Activated T-cell treated with anti-CD3 and anti-CD28 coated beads, Interleukin-2, amount 50 U/mL, for 24 hours (primary cell): ENCODE results near the gene FRMPD1.

ENCODE experiments used
- DNase-seq: peaks from one replicate; pipeline ENCODE4 v3.0.0-alpha.2; 2020
- H3K27ac Mint-ChIP-seq: 2 replicates; pipeline ENCODE4 v1.8.0; 2020; ENCODE audit warnings: mild to moderate bottlenecking, mixed read lengths
- H3K27me3 Mint-ChIP-seq: 2 replicates; pipeline ENCODE4 v1.8.0; 2020; ENCODE audit warnings: mixed read lengths
- H3K36me3 Mint-ChIP-seq: 2 replicates; pipeline ENCODE4 v1.8.0; 2020; ENCODE audit warnings: low read depth, mixed read lengths
- H3K4me1 Mint-ChIP-seq: 2 replicates; pipeline ENCODE4 v1.8.0; 2020; ENCODE audit warnings: low read depth, mixed read lengths
- H3K4me3 Mint-ChIP-seq: 2 replicates; pipeline ENCODE4 v1.8.0; 2020; ENCODE audit warnings: mild to moderate bottlenecking, moderate library complexity, mixed read lengths
- H3K9me3 Mint-ChIP-seq: 2 replicates; pipeline ENCODE4 v1.8.0; 2020; ENCODE audit warnings: mixed read lengths

The FRMPD1 gene

GRCh38 chr9:37719526-37719925 is 68.8 kb downstream of the FRMPD1 start:
- Mint-ChIP-seq H3K27ac (no peak overlapping the region), H3K4me1 (no peaks in the 10 kb centered on the region), H3K27me3 (peaks cover 22% of the 10 kb centered on the region), H3K4me3 (no peak overlapping the region), H3K36me3 (no peaks in the 10 kb centered on the region), H3K9me3 (no peaks in the 10 kb centered on the region)
- no peak for DNase-seq

GRCh38 chr9:37727013-37727412 is 76.3 kb downstream of the FRMPD1 start:
- Mint-ChIP-seq H3K4me1 (no peaks in the 10 kb centered on the region), H3K27ac (no peak overlapping the region), H3K27me3 (peaks cover 9% of the 10 kb centered on the region), H3K36me3 (no peaks in the 10 kb centered on the region), H3K4me3 (no peak overlapping the region), H3K9me3 (no peaks in the 10 kb centered on the region)
- DNase-seq = no peak

DNA sequence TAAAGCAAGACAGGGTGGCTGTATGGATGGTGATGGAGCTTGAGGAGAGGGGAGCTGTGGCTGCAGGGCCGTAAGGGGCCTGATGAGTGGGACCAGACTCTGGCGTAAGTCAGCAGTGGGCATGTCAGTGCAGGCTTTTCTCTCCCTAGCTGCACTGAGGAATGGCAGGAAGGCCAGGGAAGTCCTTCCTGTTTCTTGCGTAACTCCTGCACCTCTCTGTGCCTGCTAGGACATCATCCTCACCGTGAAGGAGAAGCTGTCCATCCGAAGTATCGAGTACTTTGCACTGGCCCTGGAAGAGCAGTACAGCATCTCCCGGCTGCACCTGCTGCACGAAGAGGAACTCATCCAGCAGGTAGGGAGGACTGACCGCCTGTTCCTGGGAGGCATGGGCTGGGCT is 78.7 kb downstream of the FRMPD1 start:
- Mint-ChIP-seq H3K36me3 (no peaks in the 10 kb centered on the region), H3K27me3 (peaks cover 9% of the 10 kb centered on the region), H3K27ac (no peak overlapping the region), H3K4me3 (no peak overlapping the region), H3K9me3 (no peaks in the 10 kb centered on the region), H3K4me1 (no peaks in the 10 kb centered on the region)
- DNase-seq = no peak

- Mint-ChIP-seq H3K27ac (no peak overlapping the region), H3K27me3 (peaks cover 9% of the 10 kb centered on the region), H3K4me3 (no peak overlapping the region), H3K4me1 (no peaks in the 10 kb centered on the region), H3K36me3 (no peaks in the 10 kb centered on the region), H3K9me3 (no peaks in the 10 kb centered on the region)
- DNase-seq = no peak
Measured at GRCh38 chr9:37730256-37730655, 79.5 kb downstream of the FRMPD1 start.

DNA sequence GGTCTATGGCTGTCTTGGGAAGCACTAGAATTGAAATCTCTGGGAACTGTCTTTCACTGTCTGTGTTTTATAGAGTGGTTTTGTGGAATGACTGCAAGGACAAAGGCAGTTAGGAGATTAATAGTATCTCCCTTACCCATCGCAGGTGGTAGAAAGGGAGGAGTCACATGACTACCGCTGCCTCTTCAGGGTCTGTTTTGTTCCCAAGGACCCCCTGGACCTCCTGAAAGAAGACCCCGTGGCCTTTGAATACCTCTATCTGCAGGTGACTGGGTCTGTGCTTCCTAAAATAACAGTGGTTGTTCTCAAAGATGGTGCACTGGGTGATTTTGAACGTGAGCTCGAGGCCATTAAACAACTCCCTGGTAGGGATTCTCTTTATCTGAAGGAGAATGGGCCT is 80.1 kb downstream of the FRMPD1 start:
- Mint-ChIP-seq H3K27me3 (peaks cover 9% of the 10 kb centered on the region), H3K9me3 (no peaks in the 10 kb centered on the region), H3K4me1 (no peaks in the 10 kb centered on the region), H3K27ac (no peak overlapping the region), H3K4me3 (no peak overlapping the region), H3K36me3 (no peaks in the 10 kb centered on the region)
- no peak for DNase-seq

DNA sequence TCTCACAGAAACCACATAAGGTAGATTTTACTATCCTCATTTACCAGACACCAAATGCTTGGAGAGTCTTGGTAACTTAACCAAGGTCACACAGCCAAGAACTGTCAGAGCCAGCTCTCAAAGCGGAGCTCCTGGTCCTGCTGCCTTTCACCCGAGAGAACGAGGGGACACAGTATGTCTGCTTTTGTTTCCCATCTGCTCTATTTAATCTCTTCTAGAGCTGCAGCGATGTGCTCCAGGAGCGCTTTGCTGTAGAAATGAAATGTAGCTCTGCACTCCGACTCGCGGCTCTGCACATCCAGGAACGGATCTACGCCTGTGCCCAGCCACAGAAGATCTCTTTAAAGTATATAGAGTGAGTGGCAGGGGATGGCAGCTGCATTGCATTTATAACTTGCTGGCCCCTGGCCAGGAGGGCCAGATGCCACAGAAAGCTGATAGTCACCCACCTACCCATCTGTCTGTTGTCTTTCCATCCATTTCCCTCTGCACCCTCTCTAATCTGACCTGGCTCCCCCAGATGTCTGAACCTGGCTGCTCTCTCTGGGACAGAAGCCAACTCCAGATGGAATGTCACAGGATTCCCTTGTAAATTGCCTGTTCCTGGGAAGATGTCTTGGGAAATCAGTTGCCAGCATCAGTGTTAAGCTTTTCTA is 81.5 kb downstream of the FRMPD1 start:
- Mint-ChIP-seq H3K4me3 (no peak overlapping the region), H3K9me3 (no peaks in the 10 kb centered on the region), H3K27ac (no peak overlapping the region), H3K4me1 (no peaks in the 10 kb centered on the region), H3K27me3 (peaks cover 9% of the 10 kb centered on the region), H3K36me3 (no peaks in the 10 kb centered on the region)
- no peak for DNase-seq

DNA sequence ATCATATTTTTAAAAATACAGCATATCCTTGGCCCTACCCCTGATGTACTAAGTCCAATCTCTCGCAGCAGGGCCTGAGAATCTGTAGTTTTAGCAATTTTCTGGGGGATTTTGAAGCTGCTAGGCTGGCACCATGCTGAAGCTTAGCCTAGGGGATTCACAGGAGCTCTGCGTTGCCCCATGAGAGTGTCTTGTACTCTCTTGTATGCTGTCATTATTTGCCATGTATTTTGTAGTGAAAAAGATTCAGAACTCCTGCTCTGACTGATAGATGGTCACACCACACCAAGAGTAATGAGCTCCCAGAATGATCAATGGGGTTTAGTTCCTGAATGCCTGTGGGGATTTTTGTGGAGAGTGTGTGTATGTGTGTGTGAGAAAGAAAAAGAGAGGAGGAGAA is 82.2 kb downstream of the FRMPD1 start:
- DNase-seq = no peak
- H3K4me1 Mint-ChIP-seq = no peaks in the 10 kb centered on the region
- no peak overlapping the region for H3K4me3 Mint-ChIP-seq
- no peaks in the 10 kb centered on the region for H3K36me3 Mint-ChIP-seq
- no peak overlapping the region for H3K27ac Mint-ChIP-seq
- H3K9me3 Mint-ChIP-seq = no peaks in the 10 kb centered on the region
- peaks cover 3% of the 10 kb centered on the region for H3K27me3 Mint-ChIP-seq

DNA sequence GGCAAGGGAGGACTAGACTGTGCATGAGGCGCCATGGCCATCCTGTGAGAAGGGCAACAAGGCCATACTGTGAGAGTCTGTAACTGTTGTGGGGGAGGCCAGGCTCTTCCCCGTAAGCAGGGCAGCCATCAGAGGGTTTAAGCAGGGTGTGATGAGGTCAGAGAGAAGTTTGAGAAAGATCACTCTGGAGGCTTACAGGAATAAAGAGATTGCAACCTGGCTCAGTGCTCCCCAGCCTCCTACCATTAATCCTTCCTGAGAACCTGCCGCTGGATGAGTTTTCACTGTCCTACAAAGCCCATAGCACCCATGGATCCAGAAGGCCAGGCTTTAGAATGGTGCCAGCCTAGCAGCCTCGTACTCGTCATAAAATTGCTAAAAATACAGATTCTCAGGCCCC is 88.5 kb downstream of the FRMPD1 start:
- Mint-ChIP-seq H3K36me3 (no peaks in the 10 kb centered on the region), H3K9me3 (no peaks in the 10 kb centered on the region), H3K4me1 (no peaks in the 10 kb centered on the region), H3K27me3 (no peaks in the 10 kb centered on the region), H3K4me3 (no peak overlapping the region), H3K27ac (no peak overlapping the region)
- no peak for DNase-seq

DNA sequence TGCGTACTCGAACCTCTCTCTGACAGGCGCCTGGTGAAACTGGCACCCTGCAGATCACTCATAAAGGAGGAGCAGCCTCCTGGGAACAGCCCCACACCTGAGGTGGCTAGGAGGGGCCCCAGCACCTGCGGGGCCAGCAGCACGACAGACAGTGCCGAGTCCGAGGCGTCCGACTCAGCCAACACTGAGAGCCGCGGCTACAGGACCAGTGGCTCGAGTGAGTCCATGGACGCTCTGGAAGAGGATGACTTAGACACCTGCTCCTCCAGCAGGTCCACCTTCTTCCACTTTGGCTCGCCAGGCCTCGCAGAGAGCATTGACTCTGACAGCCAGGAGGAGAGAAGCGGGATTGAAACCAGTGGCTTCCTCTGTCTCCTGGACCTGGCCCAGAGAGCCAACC is 89.4 kb downstream of the FRMPD1 start:
- no peak overlapping the region for H3K27ac Mint-ChIP-seq
- no peaks in the 10 kb centered on the region for H3K4me1 Mint-ChIP-seq
- H3K4me3 Mint-ChIP-seq = no peak overlapping the region
- H3K27me3 Mint-ChIP-seq = no peaks in the 10 kb centered on the region
- DNase-seq = no peak
- no peaks in the 10 kb centered on the region for H3K36me3 Mint-ChIP-seq
- H3K9me3 Mint-ChIP-seq = no peaks in the 10 kb centered on the region

DNA sequence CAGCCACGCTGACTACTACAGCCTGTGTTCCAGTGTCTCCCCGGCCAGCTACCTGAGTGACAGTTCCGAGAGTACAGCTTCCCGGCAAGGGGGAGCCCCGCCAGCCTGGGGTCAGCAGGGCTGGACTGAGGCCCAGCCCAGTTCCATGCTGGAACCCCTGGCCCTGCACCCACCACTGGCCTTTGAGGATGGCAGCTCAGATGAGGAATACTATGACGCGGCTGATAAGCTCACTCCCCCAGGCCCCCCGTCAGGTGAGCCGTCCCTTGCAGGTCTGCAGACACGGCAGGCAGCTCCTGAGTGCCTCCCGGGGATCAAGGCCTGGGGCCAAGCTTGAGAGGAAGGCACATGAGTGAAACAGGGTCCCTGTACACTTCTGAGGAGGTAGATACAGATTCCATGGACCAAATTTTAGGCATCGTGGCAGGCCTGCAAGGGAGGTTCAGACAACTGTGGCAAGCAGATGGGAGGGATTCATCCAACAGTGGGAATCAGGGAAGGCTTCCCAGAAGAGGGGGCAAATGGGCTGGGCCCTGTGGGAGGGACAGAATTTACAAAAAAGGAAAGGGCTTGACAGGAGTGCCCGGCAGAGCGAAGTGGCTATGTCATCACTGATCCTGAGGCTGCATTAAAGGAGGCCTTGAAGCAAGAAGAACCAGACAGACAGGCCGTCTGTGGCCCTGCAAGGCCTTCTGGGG is 90.0 kb downstream of the FRMPD1 start:
- H3K4me1 Mint-ChIP-seq = no peaks in the 10 kb centered on the region
- no peaks in the 10 kb centered on the region for H3K27me3 Mint-ChIP-seq
- H3K27ac Mint-ChIP-seq = no peak overlapping the region
- no peaks in the 10 kb centered on the region for H3K9me3 Mint-ChIP-seq
- DNase-seq = no peak
- H3K36me3 Mint-ChIP-seq = no peaks in the 10 kb centered on the region
- H3K4me3 Mint-ChIP-seq = no peak overlapping the region

DNA sequence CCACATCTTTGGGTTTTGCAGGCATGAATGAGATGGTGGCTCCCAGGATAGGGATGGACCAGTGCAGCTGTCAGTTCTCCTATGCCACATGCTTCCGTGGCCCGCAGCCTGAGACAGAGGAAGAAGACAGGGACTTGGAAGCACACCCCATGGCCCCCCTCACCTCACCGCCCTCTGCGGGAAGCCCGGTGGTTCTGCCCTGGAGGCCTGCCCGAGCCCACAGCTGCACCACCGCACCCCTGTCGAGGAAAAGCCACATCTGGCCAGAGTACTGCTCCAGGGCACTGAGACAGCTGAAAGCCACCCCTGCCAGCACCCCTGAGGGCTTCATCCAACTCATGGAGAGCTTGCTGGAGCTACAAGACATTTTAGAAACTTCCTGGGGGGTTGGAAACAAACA is 95.2 kb downstream of the FRMPD1 start:
- Mint-ChIP-seq H3K9me3 (no peaks in the 10 kb centered on the region), H3K27me3 (no peaks in the 10 kb centered on the region), H3K27ac (no peak overlapping the region), H3K4me3 (no peak overlapping the region), H3K36me3 (no peaks in the 10 kb centered on the region), H3K4me1 (no peaks in the 10 kb centered on the region)
- DNase-seq = no peak

DNA sequence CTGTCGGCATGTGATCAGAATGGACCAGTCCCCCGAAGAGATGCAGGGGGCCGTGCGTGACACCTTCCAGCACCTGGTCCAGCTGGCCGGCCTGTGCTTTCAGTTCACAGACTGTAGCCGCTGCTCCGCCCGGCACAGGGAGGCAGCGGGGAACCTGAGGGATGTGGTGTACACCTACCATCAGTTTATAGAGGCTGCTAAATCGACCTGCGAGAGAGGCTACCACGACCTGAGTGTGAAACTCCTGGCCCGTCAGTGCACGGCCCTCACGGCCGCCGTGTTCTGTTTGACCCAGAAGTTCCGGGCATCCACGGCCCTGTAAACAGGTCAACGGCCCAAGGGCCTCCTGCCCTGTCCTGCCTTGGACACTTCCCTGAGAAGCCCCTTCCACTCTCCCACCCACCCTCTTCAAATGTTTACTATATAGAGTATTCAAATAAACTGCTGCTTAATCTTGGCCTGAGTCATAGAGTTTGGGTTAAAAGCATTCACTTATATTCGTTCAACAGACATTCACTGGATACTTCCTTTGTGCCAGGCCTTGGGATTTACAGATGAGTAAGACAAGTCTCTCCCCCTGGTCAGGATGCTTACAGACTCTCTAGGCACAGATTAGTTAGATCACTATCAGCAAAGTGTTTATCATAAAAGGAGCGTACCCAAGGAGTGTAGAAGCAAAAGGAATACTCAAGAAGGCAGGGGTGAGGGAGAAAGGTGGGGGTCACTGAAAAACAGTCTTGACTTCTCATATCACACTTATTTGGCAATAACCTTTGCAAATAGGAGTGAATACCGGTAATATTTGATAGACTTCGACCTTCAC is 95.9 kb downstream of the FRMPD1 start:
- H3K4me1 Mint-ChIP-seq = no peaks in the 10 kb centered on the region
- H3K4me3 Mint-ChIP-seq = no peak overlapping the region
- H3K27me3 Mint-ChIP-seq = no peaks in the 10 kb centered on the region
- no peaks in the 10 kb centered on the region for H3K9me3 Mint-ChIP-seq
- H3K27ac Mint-ChIP-seq = no peak overlapping the region
- H3K36me3 Mint-ChIP-seq = no peaks in the 10 kb centered on the region
- no peak for DNase-seq

DNA sequence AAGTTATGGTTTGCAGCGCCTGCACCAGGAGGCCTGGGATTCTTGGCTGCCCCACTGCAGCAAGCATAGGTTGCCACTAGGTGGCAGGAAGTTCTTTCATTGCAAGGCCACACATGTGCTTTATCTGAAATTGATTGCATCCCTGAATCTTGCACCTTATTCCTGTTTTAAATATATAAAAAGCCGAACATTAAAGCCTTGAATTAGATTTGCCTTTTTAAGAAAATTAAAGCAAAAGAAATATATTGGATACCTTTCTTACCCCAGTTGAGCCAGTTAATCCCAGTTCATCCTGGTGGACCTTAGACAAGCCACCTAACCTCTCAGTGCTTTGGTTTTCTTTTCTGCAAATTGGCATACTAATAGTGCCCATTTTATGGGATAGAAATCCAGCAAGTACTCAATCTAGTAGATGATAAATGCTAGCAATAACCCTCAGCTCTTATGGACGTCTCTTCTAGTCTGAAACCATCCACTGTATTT is 96.6 kb downstream of the FRMPD1 start:
- no peaks in the 10 kb centered on the region for H3K36me3 Mint-ChIP-seq
- no peaks in the 10 kb centered on the region for H3K9me3 Mint-ChIP-seq
- H3K27ac Mint-ChIP-seq = no peak overlapping the region
- no peaks in the 10 kb centered on the region for H3K4me1 Mint-ChIP-seq
- H3K4me3 Mint-ChIP-seq = no peak overlapping the region
- peak; percentile 67 for DNase-seq
- no peaks in the 10 kb centered on the region for H3K27me3 Mint-ChIP-seq

- no peak overlapping the region for H3K4me3 Mint-ChIP-seq
- no peak for DNase-seq
Measured at GRCh38 chr9:37749129-37749528, 98.4 kb downstream of the FRMPD1 start.

DNA sequence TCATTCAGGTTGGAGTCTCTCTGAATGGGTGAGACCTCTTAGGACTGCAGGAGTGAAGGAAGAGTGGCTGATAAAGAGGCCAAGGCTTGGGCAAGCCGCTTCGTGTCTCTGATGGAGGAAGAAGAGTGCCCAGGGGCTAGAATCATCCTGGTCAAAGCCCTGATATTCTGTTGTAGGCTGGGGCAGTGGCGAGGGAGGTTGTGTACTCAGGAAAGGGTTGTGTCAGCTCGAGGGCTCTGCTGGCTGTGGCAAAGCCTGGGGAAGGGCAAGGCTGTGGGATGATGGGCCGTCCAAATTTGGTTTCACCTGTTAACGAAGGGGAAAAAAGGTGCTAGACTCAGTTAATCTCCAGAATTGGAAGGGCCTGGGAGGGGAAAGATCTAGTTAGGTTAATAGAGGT is 100.4 kb downstream of the FRMPD1 start:
- Mint-ChIP-seq H3K9me3 (peaks cover 5% of the 10 kb centered on the region), H3K27ac (no peak overlapping the region), H3K27me3 (no peaks in the 10 kb centered on the region), H3K4me1 (peaks cover 33% of the 10 kb centered on the region), H3K4me3 (no peak overlapping the region), H3K36me3 (peaks cover 11% of the 10 kb centered on the region)
- no peak for DNase-seq

More at GRCh38 chr9:37749129-37749528, 98.4 kb downstream of the FRMPD1 start:
- no peaks in the 10 kb centered on the region for H3K27me3 Mint-ChIP-seq
- H3K4me1 Mint-ChIP-seq = peaks cover 15% of the 10 kb centered on the region
- peaks cover 5% of the 10 kb centered on the region for H3K36me3 Mint-ChIP-seq
- H3K27ac Mint-ChIP-seq = no peak overlapping the region
- H3K9me3 Mint-ChIP-seq = peaks cover 5% of the 10 kb centered on the region
